AML-193 (cell line): Measurements from ENCODE around the gene COL6A1.

Source experiments
- DNase-seq, 2 experiments: peaks; one replicate each; lab custom pipeline; 2025; lab: John Stamatoyannopoulos, UW

Gene COL6A1

DNA sequence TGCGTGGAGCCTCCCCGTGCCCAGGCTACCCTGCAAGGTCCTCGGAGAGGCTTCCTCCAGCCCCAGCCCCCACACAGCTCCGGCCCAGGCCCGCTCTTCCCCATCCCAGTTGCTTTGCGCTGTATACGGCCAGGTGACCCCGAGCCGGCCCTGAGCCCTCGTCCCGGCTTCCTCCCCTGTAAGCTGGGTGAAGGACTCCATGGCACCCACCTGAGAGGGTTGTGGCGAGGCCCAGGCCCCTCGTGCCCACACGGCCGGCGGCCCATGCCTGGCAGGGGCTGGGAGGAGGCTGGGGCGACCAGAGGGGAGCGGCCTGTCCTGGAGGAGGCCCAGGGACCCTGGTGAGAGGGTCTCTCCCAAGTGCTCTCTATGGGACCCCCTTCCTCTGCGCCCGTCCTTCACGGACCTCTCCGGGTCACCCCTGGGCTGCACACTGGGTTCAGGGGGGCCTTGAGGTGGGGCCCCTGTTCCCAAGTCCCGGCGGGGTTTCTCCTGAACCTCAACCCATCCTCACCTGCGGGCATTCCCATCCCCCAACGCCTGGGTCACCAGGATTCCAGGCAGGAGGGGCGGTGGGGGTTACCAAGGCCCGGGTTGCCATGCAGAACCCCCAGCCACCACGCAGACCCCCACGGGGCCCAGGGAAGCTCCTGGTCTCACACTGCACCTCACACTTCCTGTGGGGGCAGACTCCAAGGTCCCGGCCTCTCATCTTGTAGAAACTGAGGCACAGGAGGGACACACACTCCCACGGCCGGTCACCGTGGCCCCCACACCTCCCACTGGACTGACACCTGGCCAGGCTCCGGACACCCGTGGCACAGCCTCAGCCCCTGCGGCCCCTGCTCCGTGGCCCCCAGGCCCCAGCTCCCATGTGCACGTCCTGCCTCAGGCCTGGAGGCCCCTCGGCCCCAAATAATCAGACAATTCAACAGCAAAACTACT, 25.2 kb downstream of the COL6A1 start:
- no peak for DNase-seq

DNA sequence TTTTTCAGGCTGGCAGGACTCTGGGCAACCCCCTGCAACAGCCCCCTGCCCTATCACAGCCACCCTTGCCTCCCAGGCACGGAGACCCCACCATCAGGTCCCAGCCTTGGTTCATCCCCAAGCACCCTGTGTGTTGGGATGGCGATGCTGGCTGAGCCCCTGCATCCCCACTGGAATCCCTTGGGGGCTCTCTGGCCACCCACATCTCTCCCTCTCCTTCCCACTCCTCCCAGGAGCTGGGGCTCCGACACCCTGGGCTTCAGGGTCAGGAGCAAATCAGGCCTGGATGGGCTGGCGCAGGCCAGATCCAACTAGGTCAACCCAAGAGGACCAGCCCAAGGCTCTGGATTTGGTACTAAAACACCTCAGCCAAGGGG, 25.9 kb downstream of the COL6A1 start:
- no peak for DNase-seq

DNA sequence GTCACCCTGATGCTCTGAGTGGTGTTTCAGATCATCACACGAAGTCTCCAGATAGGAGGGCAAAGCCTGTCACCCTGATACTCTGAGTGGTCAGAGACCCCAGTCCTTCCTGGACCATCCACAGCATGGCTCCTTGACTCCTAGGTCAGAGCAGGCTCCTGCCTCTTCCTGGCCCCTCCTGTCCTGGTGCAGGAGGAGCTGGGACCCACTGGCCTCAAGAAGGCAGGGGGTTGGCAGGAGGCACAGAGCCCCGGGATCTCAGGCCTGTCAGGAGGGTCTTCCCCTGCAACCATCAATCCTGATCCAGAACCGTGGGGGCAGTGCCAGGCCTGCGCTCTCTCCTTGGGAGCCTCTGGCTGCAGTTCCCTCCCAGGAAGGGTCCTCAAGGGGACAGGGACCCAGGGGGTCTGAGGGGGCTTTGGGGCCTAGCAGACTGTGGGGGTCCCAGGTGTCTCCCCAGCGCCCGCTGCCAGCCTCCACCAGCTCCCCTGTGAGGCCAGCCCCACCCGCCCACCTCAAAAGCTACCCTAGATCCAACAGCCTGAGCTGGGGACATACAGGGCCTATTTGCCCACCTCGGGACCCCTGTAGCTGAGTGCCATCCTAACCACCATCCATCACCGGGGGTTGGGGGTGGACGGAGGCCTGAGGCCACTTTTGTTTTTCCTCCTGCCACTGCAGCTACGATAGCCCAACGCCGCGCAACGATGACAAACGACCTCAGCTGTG, 27.5 kb downstream of the COL6A1 start:
- DNase-seq: no peak

DNA sequence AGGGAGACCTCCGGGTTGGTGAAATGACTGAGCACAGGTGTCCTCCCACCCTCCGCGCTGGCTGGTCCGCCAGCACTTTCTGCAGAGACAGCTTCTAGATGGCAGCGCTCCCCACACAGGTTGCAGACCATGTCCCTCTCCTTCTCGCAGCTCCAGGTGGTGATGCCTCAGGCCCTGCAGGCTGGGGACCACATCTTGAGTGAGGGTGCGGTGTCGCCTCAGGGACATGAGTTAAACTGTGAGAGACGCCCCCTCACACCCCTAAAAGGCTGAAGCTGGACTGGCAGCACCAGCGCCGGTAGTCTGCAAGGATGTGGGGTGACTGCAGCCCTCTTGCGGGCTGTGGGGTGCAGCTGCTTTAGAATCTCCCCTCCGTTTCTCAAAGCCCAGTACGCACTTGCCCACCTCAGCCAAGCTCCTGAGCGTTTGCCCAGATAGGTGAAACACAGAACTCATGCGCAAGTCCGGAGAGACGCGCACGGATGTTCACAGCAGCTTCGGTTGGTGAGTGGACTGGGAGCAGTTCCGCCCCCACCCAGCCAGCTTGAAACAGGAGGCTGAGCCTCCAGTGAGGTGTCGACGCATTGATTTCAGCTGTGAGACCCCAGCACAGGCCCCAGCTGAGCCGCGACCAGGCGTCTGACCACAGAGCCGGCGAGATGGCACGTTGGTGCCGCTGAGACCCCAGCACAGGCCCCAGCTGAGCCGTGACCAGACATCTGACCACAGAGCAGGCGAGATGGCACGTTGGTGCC, 28.6 kb downstream of the COL6A1 start:
- DNase-seq: no peak

DNA sequence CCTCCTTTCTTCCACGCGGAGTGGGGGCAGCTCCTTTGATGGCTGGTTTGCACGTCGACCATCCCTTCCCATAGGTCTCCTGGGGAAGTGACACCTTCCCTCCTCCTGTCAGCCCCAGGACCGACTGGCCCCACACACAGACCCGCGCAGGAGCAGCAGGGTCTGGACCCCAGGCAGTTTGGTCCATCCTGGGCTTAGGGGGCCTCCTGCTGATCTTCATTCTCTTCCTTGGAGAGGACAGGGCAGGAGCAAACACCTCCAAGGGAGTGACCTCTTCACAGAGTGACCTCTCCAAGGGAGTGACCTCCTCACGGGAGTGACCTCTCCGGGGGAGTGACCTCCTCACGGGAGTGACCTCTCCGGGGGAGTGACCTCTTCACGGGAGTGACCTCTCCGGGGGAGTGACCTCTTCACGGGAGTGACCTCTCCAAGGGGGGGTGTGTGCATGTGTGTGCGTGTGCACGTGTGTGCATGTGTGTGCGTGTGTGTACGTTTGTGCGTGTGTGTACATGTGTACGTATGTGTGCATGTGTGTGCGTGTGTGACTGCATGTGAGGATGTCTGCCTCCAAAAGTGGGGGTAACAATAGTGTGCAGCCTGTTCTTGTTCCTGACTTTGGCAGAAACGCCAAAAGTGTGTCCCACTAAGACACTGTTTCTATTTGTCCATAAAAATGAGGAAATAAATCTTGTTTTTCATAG, 29.8 kb downstream of the COL6A1 start:
- no peak for DNase-seq

DNA sequence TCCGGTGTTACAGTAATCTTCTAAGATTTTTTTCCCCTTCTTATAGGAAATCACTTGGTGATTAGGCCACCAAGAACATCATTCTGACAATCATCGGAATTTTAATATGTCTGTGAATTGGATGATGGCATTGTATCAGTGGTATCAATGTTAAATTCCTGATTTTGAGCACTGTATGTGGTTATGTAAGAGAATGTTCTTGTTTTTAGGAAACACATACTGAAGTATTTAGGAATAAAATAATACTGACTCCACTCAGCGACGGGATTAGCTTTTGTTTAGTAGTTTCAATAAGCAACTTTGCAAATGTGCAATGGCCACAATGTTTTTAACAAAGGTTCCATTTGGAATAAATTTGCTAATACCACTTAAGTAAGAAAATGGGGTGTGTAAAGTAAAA, 30.6 kb downstream of the COL6A1 start:
- DNase-seq: no peak

DNA sequence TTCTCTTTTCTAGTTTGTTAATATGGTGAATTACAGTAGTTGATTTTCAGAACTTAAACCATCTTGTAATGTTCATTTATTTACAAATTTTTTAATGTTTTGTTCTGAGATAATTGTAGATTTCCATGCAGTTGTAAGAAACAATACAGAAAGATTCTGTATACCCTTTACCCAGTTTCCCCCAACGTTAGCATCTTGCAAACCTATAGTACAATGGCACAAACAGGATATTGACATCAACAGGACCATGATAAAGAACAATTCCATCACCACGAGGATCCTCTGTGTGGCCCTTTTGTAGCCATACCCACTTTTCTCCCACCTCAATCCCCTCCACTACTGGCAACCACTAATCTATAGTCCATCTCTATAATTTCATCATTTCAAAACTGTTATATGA, 33.3 kb downstream of the COL6A1 start:
- DNase-seq: no peak

DNA sequence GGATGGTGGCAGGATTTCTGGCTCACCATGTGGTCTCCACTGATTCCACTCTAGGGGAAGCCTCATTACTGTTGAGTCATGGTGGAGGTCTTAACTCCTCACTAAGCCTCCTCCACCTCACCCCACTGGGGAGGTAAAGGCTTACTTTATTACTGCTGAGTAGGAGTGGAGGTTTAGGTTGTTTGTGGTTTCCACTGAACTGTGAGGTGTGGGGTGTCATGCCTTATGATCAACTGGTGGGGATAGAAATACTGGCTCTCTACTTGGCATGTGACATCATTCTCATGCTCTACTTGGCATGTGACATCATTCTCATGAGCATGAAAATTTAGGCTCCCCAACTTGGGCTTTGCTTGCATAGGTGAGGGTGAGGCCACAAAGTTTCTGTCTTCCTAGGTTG, 35.6 kb downstream of the COL6A1 start:
- no peak for DNase-seq

DNA sequence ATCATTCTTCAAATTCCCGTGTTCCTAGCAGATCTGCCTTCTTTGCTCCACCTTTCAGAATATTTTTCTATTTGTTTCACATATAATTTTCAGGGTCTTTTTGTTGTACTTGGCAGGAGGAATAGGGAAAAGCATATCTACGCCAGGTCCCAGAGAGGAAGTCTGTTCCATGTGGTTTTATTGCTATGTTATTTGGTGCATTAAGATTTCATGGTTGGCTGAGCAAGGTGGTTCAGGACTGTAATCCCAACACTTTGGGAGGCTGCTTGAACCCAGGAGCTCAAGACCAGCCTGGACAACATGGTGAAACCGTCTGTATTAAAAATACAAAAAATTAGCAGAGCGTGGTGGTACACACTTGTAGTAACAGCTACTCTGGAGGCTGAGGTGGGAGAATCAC, 36.1 kb downstream of the COL6A1 start:
- no peak for DNase-seq

DNA sequence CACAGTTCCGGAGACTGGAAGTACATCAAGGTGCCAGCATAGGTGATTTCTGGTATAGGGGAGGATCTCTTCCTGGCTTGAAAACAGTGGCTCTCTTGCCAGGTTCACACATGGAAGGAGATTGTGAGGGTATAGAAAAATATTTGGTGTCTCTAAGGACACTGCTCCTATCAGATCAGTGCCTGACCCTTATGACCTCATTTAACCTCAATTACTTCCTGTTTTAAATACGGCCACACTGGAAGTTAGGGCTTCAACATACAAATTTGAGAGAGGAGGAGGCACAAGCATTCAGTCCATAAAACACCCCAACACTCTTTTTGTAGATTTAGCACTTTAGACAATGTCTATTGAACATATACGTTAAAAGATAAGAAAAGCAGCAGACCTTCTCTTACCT, 37.0 kb downstream of the COL6A1 start:
- DNase-seq: no peak

DNA sequence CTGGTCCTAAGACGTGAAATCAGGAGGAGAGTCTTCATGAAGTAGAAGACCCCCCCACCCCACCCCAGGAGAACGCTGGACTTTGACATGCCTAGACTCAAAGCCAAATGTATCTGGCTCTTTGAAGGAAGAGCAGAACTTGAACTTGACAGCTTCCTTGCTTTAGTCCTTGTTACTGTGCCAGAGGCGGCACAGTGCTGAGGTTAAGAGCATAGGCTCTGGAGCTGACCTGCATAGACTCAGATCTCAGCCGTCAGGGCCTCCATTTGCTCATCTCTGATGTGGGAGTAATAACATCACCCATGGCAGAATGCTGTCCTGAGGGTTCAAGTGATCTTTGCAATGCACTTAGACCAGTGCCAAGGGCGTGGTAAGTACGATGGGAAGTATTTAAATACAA, 39.0 kb downstream of the COL6A1 start:
- no peak for DNase-seq

DNA sequence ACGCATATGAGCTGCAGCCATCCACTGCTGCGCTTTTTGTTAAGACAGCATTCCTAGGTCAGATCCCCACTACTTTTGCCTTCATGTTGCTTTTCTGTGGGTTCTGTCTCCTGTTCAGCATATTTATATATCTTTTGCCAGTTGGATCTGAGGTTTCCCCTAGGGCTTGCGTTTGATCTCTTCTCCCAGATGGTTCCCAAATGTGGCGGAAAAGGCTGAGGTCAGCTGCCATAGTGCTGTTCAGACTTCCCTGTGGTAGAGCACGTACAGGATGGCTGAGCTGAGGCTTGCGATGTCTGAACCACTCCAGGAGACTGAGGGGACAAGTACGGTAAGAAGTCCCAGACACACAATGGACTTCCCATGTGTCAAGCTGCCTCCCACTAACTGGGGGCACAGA, 39.8 kb downstream of the COL6A1 start:
- no peak for DNase-seq

DNA sequence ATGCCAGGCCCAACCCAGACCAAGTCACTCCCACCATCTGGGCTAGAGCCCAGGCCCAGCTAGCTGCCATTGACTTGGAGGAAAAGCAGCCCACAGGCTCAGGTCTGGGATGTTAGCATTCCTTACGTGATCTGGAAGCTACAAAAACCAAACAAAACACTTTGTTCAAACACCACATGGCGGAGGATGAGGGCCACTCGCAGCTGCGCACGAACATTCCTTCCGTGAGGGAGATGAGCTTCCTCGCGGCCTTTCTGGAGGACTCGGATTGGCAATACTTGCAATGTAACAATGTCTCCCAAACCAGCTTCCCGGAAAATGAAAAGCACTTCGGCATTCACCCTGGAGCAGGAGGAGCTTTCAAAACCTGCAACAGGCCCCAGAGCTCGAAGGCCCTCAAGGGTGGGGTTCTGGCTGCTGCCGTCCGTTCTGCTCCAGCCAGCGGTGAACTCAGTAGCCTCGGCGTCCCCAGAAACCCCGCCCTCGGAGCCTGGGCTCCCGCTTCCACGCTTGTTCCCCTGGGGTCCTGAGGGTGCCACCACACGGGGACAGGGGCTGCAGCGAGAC, 40.5 kb downstream of the COL6A1 start:
- no peak for DNase-seq

DNA sequence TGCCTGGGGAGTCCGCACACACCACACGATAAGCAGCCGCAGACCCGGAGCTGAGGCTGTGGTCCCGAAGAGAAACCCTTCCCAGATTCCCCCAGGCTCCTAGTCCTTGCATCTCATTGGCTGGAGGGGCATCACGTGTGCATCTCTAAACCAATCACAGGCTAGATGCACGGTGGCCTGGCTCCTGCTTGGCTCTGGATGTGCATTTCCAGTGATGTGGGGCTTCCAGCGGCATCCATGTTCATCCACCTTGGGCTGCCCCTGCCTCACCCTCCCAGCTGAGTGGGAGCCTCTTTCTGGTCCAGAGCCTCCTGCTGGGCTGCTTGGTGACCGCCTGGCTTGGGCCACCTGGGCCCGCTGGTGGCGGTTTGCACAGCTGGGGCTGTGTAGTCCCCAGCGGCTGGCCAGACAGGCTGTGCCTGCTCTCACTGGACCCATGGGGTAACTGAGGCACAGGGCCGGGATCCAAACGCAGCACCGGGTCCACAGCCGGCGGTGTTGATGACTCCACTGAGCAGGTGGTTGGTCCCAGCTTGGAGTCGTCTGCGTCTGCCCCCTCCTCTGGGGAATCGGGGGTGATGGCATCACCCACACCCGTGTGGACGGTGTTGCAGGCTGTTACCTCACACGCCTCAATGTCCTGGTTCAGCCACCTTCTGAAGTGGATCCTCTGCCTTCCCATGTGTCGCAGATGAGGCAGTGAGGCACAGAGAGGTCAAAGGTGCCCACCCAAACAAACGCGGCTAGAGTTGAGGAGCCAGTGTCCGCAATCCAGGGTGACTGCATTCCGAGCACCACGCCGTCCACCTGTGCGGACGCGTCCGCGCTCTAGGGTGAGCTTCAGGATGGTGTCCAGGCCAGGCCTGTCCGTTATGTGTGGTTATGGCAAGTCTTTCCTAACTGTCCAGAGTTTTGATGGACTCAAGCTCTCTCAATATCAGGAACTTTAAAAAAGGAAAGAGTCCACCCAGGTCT, 41.3 kb downstream of the COL6A1 start:
- DNase-seq: no peak

DNA sequence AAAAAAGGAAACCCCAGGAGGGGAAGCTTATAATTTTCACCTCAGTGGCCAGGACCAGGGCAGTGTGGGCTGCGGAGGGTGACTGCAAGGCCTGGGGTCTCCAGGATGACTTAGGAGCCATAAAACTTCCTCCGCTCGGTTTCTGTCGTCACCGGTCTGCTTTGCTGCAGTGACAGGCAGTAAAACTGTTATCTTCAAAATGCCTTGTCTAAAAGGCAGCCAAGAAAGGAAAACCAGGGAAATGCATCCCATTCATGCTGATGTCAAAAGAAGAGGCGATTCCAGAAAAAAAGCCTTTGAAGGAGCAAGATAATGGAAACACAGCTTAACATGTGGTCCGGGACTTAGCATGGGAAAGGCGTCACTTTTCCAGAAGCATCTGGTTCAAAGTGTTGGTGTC, 42.0 kb downstream of the COL6A1 start:
- DNase-seq: no peak

DNA sequence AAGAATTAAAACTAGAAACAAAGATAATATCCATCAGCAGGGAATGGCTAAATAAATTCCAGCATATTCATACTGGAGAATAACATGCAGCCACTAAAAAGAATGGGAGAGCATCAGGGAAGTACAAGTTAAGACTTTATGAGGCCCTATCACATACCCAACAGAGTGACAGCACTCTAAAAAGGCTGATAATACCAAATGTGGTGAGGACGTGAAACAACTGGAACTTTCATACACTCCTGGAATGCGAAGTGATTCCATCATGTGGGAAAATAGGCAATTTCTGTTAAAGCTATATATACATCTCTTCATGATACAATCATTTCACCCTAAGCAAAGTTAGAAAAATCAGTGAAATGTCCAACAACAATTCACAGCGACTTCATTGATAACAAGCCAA, 42.6 kb downstream of the COL6A1 start:
- no peak for DNase-seq

DNA sequence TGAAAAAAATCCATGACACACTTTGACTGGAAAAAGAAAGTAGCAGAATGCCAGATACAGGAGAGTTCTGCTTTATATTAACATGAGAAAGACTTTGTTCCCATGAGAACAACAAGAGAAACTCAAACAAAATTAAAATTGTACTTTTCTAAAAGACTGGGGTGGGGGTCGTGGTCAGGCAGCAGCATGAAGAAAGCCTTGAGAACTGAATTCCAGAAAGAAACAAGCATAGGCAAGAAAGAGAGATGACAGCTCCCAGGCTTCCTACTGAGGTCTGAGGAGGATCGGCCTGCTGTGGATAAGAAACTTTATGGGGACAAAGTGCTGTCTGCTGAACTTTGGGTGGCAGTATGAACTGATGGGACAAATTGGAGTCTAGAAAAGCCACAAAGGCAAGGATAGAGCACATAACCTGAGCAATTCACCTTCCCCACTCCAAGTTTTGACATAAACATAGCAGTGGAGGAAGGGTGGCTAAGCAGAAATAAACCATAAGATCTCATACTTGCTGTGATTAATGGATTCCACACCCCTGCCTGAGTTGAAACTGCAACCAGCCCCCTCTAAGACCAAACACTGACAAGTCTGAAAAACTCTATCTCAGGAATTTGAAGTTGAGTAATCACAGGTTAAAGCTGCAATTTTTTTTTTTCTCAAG, 43.7 kb downstream of the COL6A1 start:
- DNase-seq: no peak

DNA sequence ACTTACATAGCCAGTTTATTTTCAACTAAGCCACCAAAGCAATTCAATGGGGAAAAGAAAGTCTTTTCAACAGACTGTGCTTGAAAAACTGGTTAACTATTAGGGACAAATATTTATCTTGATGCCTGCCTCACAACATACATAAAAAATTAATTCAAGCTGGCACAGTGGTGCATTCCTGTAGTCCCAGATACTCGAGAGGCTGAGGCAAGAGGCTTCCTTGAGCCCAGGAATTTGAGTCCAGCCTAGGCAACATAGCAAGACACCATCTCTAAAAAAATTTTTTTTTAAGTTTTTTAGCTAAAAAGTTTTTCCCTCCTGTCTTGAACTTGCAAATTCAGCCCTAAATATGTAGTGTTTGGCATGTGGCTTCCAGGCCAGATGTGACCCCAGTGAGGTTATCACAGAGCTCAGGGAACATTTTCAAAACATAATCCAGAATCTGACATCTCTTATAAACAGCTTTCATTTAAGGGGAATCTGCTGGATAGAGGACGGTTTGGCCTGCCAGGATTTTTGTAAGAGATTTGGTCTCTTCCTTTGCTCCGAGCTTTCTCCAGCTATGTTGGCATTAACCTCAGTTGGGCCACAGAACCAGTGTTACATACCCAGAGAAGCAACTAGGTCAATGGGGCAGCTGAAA, 46.4 kb downstream of the COL6A1 start:
- DNase-seq: no peak

DNA sequence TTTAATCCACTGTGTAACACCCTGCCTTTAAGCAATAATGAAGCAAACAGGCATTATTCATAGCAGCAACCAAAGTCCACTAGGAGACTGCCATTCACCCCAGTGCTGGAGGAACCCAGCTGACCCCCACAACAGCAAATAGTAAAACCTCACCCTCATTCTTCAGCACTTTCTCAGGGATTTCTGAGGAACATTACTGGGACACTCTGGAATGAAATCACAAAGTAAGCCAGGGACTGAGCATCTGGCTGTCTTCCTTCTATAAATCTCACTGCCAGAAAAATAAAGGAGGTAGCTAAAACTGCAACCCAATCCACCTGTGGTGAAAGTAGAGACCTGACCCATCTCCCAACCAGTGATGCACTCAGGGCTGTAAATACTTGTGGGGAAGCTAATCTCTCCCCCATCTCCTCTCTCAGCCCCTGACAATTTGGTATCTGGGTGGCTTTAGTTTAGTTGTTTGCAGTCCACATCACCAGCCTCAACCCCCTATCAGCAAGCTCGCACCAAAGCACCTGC, 47.1 kb downstream of the COL6A1 start:
- no peak for DNase-seq
